Tibial nerve (tissue), 4 donors: ENCODE measurements around the gene ALPL. TPM values are rescaled to one million over a fixed set of nuclear protein-coding genes. Genes with fewer than 3 reads are reported as not detected.

ENCODE experiments used
- DNase-seq, 2 donors: peaks; one replicate each; pipeline ENCODE4 v3.0.0-alpha.2; 2019; ENCODE audit warnings: low spot score in 2 of 2
- H3K27ac ChIP-seq, 4 donors: fragments of 200-600 bp; sonication (generic) in 3 of 4; one replicate each; pipeline ENCODE4 v1.5.1; 2017 to 2019; ENCODE audit warnings: mild to moderate bottlenecking in 1 of 4
- H3K27me3 ChIP-seq, 2 donors: fragments of 200-600 bp; sonication (generic) in 1 of 2; one replicate each; pipeline versions ENCODE4 v1.5.1 to v1.6.0; 2017 to 2019
- H3K36me3 ChIP-seq, 3 donors: fragments of 200-600 bp; sonication (generic); one replicate each; pipeline ENCODE4 v1.5.1; 2018 to 2019
- H3K4me1 ChIP-seq, 4 donors: fragments of 200-600 bp; sonication (generic) in 3 of 4; one replicate each; pipeline ENCODE4 v1.5.1; 2017 to 2019
- H3K4me3 ChIP-seq, 4 donors: fragments of 200-600 bp; sonication (generic) in 3 of 4; one replicate each; pipeline ENCODE4 v1.5.1; 2017 to 2019; ENCODE audit warnings: mild to moderate bottlenecking in 1 of 4, moderate library complexity in 1 of 4
- H3K9me3 ChIP-seq, 4 donors: fragments of 200-600 bp; sonication (generic) in 3 of 4; one replicate each; pipeline ENCODE4 v1.5.1; 2017 to 2019
- EP300 ChIP-seq, 2 donors: sonication (generic); formaldehyde crosslinking; IDR thresholded peaks; one replicate each; pipeline ENCODE4 v1.6.1; 2017; ENCODE audit warnings: antibody characterized with exemption in 2 of 2, mild to moderate bottlenecking in 1 of 2
- POLR2A ChIP-seq, 2 donors: fragments of 450-650 bp; IDR thresholded peaks; one replicate each; pipeline ENCODE4 v1.6.1; 2017; ENCODE audit warnings: antibody characterized with exemption in 2 of 2, mild to moderate bottlenecking in 2 of 2, moderate library complexity in 2 of 2
- WGBS, 2 donors: methylation state at CpG; one replicate each; pipeline ENCODE4 v1.1.5; 2018; 5-methylcytosine and 5-hydroxymethylcytosine counted together
- total RNA-seq, 4 donors: library from RNA; depleted of rRNA; stranded (reverse); fragments of >200 nt; gene quantifications; one replicate each; pipeline ENCODE4 v1.1.0, GENCODE V29; 2016
- TF ChIP-seq, protein P1 (sequence below), 5 experiments: fragments of 200-600 bp in 3 of 5; fragments of 450-650 bp in 2 of 5; sonication (generic) in 3 of 5; IDR thresholded peaks; one replicate each; pipeline ENCODE4 v1.5.1; 2016 to 2019; ENCODE audit warnings: antibody characterized with exemption in 5 of 5, mild to moderate bottlenecking in 3 of 5, moderate library complexity in 2 of 5

The ALPL gene
- total RNA-seq, 4 donors from 2014 or later = 3.9 to 19.2 (median 7.5) TPM

DNA sequence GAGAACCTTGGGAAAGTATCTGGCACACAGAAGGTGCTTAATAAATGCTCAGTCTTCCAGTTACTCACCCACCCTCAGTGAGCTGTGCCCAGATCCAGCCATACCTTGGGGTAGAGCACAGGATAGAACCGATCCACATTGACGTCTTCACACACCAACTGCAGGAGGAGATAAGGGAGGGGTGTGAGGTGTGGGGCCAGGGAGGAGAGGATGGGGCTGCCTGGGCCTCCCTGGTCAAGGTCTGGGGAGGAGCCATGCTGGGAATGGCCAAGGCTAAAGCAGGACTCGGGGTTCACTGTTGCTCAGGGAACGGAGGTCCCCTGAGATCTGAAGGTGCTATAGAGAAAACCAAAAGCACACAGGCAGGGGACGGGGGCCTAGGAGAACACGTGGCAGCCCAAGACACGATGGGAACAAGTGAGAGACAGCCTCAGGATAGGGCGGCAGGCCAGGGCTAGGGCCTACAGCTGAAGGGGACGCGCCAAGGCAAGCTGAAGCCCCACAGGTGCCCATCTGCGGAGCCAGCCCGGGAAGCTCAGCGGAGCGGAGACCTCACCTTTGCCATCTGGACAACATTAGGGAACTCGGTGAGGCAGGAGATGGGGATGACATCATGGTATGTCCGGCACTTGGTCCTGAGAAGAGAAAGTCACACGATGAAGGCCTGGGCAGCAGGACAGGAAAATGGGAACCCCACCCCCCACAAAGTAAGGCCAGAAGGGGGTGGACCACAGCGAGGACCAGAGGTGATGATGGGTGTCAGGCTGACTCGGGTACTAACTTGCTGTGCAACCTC lies 104.0 kb downstream of the ALPL start:
- TF ChIP-seq, protein P1, sequence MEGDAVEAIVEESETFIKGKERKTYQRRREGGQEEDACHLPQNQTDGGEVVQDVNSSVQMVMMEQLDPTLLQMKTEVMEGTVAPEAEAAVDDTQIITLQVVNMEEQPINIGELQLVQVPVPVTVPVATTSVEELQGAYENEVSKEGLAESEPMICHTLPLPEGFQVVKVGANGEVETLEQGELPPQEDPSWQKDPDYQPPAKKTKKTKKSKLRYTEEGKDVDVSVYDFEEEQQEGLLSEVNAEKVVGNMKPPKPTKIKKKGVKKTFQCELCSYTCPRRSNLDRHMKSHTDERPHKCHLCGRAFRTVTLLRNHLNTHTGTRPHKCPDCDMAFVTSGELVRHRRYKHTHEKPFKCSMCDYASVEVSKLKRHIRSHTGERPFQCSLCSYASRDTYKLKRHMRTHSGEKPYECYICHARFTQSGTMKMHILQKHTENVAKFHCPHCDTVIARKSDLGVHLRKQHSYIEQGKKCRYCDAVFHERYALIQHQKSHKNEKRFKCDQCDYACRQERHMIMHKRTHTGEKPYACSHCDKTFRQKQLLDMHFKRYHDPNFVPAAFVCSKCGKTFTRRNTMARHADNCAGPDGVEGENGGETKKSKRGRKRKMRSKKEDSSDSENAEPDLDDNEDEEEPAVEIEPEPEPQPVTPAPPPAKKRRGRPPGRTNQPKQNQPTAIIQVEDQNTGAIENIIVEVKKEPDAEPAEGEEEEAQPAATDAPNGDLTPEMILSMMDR (IDR thresholded peaks at IDR 0.05) = no peak
- TF ChIP-seq POLR2A (IDR thresholded peaks at IDR 0.05) (no peak), EP300 (IDR thresholded peaks at IDR 0.05) (no peak)
- 78 to 85% methylated on average over 18 to 19 of the region's 19 CpGs for WGBS, 2 donors
- Histone ChIP-seq H3K27me3 (no peaks in the 10 kb centered on the region), H3K4me1 (peaks cover 0 to under 1% (median 0%) of the 10 kb centered on the region in 4 donors), H3K27ac (no peak overlapping the region), H3K36me3 (peaks cover 0 to 61% (median 0%) of the 10 kb centered on the region in 3 donors), H3K9me3 (no peaks in the 10 kb centered on the region), H3K4me3 (no peak overlapping the region)
- no peak for DNase-seq

DNA sequence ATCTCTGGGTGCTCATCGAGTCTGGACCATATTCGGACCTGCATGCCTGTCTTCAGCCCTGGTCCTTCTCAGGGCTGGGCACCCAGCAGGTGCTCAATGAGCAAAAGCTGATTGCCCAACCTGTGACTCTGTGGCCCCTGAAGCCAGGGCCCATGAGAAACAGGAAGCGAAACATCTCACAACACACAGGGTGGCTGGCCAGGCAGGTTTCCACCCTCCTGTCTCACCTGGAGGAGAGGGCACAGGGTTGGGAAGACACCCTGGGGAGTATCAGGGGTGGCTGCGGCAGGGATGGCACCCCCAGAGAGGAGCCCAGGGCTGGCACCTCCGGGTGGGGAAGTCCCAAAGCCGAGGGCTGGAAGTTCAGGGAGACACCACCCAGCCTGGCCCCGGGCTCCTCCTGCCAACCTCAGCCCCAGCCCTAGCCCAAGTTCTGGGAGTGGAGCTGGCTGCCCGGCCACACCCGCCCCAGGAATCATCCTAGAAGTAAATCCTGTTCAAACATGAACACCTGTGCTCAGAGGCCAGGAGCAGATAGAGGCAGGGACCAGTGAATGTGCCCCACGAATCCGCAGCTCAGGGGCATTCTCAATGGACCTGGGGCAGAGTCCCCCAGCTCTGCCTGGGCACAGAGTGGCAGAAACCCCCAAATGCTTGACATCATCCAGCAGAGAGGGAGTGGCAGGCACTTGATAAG lies 105.3 kb downstream of the ALPL start:
- TF ChIP-seq, protein P1 (IDR thresholded peaks at IDR 0.05) = no peak
- TF ChIP-seq EP300 (IDR thresholded peaks at IDR 0.05) (no peak), POLR2A (IDR thresholded peaks at IDR 0.05) (no peak)
- no peak overlapping the region for H3K27ac ChIP-seq
- peaks cover 0 to 13% of the 10 kb centered on the region in 2 donors for H3K27me3 ChIP-seq
- peaks cover 0 to 9% (median 0%) of the 10 kb centered on the region in 4 donors for H3K4me1 ChIP-seq
- 89 to 90% methylated on average over 11 of the region's 11 CpGs for WGBS, 2 donors
- DNase-seq = no peak
- H3K4me3 ChIP-seq = no peak overlapping the region
- peaks cover 0 to 61% (median 0%) of the 10 kb centered on the region in 3 donors for H3K36me3 ChIP-seq
- H3K9me3 ChIP-seq = no peaks in the 10 kb centered on the region

DNA sequence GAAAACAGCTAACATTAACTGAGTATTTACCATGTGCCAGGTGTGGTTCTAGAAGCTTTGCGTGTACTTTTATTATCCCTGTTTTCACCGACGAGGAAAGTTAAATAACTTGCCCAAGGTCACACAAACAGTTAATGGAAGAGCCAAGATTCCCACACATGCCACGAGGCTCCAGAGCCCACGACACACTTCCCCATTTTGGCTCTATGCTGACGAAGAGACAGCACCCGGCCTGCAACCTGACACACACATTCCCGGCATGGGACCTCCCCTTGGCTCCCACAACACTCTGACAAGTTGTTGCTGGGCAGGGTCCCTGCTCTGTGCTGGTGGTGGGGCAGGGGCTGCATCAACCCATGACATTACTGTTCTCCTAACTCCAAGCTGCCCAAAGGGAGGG lies 107.1 kb downstream of the ALPL start:
- H3K27ac ChIP-seq = no peak overlapping the region
- TF ChIP-seq EP300 (IDR thresholded peaks at IDR 0.05) (no peak), POLR2A (IDR thresholded peaks at IDR 0.05) (no peak)
- TF ChIP-seq, protein P1 (IDR thresholded peaks at IDR 0.05) = no peak
- 43 to 54% methylated on average over 8 of the region's 8 CpGs for WGBS, 2 donors

DNA sequence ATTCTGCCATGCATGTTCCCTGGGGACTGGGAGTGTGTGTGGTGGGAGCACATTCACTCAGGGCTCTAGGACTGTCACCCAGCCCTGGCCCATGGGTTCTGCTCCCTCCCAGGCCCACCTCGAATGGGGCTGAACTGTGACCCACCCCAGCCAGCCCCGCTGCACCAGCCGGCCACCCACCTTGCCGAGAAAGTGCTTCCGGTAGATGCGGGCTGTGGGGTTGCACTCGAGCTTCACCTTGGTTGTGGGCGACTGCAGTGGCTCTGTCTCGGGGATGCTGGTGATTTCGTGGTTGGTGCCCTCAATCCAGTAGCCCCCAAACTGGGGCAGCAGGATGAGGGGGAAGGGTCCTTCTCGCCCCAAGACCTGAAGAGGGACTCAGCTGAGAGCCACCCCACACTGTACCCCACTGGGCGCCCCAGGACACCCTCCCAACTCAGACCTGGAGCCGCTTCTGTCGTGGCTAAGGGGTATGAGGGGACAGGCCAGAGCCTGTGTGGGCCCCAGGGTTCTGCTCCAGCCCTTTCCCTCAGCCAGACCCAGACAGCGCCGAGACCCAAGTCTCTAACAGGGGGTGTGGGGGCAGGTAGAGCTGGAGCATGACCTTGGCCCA lies 108.0 kb downstream of the ALPL start:
- DNase-seq = no peak
- Histone ChIP-seq H3K9me3 (no peaks in the 10 kb centered on the region), H3K4me1 (peaks cover 0 to 33% (median 0%) of the 10 kb centered on the region in 4 donors), H3K4me3 (no peak overlapping the region), H3K36me3 (peaks cover 0 to 39% (median 0%) of the 10 kb centered on the region in 3 donors), H3K27ac (no peak overlapping the region), H3K27me3 (peaks cover 0 to 32% of the 10 kb centered on the region in 2 donors)
- WGBS, 2 donors = 80 to 90% methylated on average over 12 to 15 of the region's 16 CpGs
- TF ChIP-seq, protein P1 (IDR thresholded peaks at IDR 0.05) = no peak
- TF ChIP-seq POLR2A (IDR thresholded peaks at IDR 0.05) (no peak), EP300 (IDR thresholded peaks at IDR 0.05) (no peak)

More for the DNA sequence above, 107.1 kb downstream of the ALPL start:
- Histone ChIP-seq H3K4me3 (no peak overlapping the region), H3K9me3 (no peaks in the 10 kb centered on the region), H3K4me1 (peaks cover 0 to 27% (median 0%) of the 10 kb centered on the region in 4 donors), H3K36me3 (peaks cover 0 to 46% (median 0%) of the 10 kb centered on the region in 3 donors), H3K27me3 (peaks cover 0 to 25% of the 10 kb centered on the region in 2 donors)
- DNase-seq = no peak
